OCI-LY7 (cell line): ENCODE results near the gene PM20D1. TPM values are rescaled to one million over a fixed set of nuclear protein-coding genes. Genes with fewer than 3 reads are reported as not detected.

Source experiments
- BruUV-seq: library from RNA; stranded (reverse); fragments of 400-500 nt; replicated peaks from 2 replicates; lab custom pipeline; 2021; lab: Mats Ljungman, UMichigan
- CTCF ChIA-PET: fragments of 300-600 bp; sonication (Branson Sonifier 250); formaldehyde crosslinking; loops from one replicate; lab custom pipeline; 2022; ENCODE audit warnings: antibody characterized with exemption; ENCODE audit not compliant: unreplicated experiment; lab: Charles Lee
- POLR2A ChIA-PET: fragments of 300-600 bp; sonication (Branson Sonifier 250); formaldehyde crosslinking; loops from one replicate; lab custom pipeline; 2022; ENCODE audit warnings: antibody characterized with exemption; lab: Charles Lee
- DNase-seq: peaks from one replicate; pipeline ENCODE4 v3.0.0-alpha.2; 2015; ENCODE audit warnings: low spot score
- H2AFZ ChIP-seq: fragments of 200-600 bp; sonication (generic), shearing (Covaris generic); 2 replicates; pipeline ENCODE4 v1.6.1; 2014; ENCODE audit warnings: mild to moderate bottlenecking, antibody characterized with exemption, low read length, moderate library complexity
- H3K27ac ChIP-seq: fragments of 200-600 bp; sonication (generic); 2 replicates; pipeline ENCODE4 v1.5.1; 2014; ENCODE audit warnings: mixed run types, low read depth, mild to moderate bottlenecking, moderate library complexity, low read length, inconsistent platforms; ENCODE audit not compliant: poor library complexity, severe bottlenecking
- H3K36me3 ChIP-seq: fragments of 200-600 bp; sonication (generic); 2 replicates; pipeline ENCODE4 v1.6.1; 2014; ENCODE audit warnings: mild to moderate bottlenecking, antibody characterized with exemption, low read length, moderate library complexity, mixed read lengths; ENCODE audit not compliant: insufficient read depth
- H3K4me1 ChIP-seq: fragments of 200-600 bp; sonication (generic); 2 replicates; pipeline ENCODE4 v1.5.1; 2014; ENCODE audit warnings: mild to moderate bottlenecking, low read length; ENCODE audit not compliant: insufficient read depth, poor library complexity, severe bottlenecking
- H3K4me2 ChIP-seq: fragments of 200-600 bp; sonication (generic); 2 replicates; pipeline ENCODE4 v1.6.1; 2014; ENCODE audit warnings: mild to moderate bottlenecking, low read length
- H3K4me3 ChIP-seq: fragments of 200-600 bp; sonication (generic); 2 replicates; pipeline ENCODE4 v1.5.1; 2014; ENCODE audit warnings: mild to moderate bottlenecking, low read depth, low read length; ENCODE audit not compliant: poor library complexity, severe bottlenecking
- H3K79me2 ChIP-seq: fragments of 200-600 bp; sonication (generic); 2 replicates; pipeline ENCODE4 v1.6.1; 2016; ENCODE audit warnings: low read depth, mild to moderate bottlenecking, low read length, moderate library complexity, mixed read lengths; ENCODE audit not compliant: insufficient read depth
- H3K9me2 ChIP-seq: fragments of 200-600 bp; sonication (generic); 2 replicates; pipeline ENCODE4 v1.6.1; 2016; ENCODE audit warnings: mild to moderate bottlenecking, low read length, mixed read lengths; ENCODE audit not compliant: insufficient read depth
- H3K9me3 ChIP-seq: fragments of 200-600 bp; sonication (generic); 2 replicates; pipeline ENCODE4 v1.6.1; 2014; ENCODE audit warnings: mild to moderate bottlenecking, mixed run types, low read length, mixed read lengths
- H4K20me1 ChIP-seq: fragments of 200-600 bp; sonication (generic); 2 replicates; pipeline ENCODE4 v1.6.1; 2014; ENCODE audit warnings: mild to moderate bottlenecking, antibody characterized with exemption, low read length, moderate library complexity, mixed read lengths; ENCODE audit not compliant: insufficient read depth
- EZH2phosphoT487 ChIP-seq: fragments of 200-600 bp; sonication (generic); IDR thresholded peaks from 2 replicates; pipeline ENCODE4 v1.6.1; 2018; ENCODE audit warnings: low read depth, borderline replicate concordance, mild to moderate bottlenecking, mixed run types, antibody characterized with exemption, low read length, moderate library complexity, mixed read lengths
- intact Hi-C: fragments of 100-400 bp; cut with micrococcal nuclease; formaldehyde crosslinking; loops from one replicate; pipeline ENCODE4 v1.10.0; 2022; ENCODE audit not compliant: unreplicated experiment
- total RNA-seq, 2 experiments: library from RNA; depleted of rRNA in 1 of 2; stranded (reverse); fragments of >200 nt in 1 of 2; shearing (Covaris generic) in 1 of 2; gene quantifications; 2 replicates each; pipeline ENCODE4 v1.2.3, GENCODE V29; 2014 to 2022
- TF ChIP-seq, protein P1 (sequence below): fragments of 200-600 bp; sonication (generic); conservative IDR thresholded peaks from 2 replicates; pipeline ENCODE4 v1.5.1; 2014; ENCODE audit warnings: mild to moderate bottlenecking, antibody characterized with exemption, low read length, moderate library complexity, mixed read lengths

The PM20D1 gene
- total RNA-seq, 2 experiments from 2014 or later, result not detected

GRCh38 chr1:205810448-205811157 is 39.3 kb downstream of the PM20D1 start:
- POLR2A ChIA-PET, result interaction anchor here (1.1 kb wide), 1 partner anchor 16 kb away, joined by 3 read pairs; no protein-coding TSS in a partner anchor
- peak; percentile 33 for DNase-seq
- TF ChIP-seq EZH2phosphoT487, result no peak
- TF ChIP-seq, protein P1, sequence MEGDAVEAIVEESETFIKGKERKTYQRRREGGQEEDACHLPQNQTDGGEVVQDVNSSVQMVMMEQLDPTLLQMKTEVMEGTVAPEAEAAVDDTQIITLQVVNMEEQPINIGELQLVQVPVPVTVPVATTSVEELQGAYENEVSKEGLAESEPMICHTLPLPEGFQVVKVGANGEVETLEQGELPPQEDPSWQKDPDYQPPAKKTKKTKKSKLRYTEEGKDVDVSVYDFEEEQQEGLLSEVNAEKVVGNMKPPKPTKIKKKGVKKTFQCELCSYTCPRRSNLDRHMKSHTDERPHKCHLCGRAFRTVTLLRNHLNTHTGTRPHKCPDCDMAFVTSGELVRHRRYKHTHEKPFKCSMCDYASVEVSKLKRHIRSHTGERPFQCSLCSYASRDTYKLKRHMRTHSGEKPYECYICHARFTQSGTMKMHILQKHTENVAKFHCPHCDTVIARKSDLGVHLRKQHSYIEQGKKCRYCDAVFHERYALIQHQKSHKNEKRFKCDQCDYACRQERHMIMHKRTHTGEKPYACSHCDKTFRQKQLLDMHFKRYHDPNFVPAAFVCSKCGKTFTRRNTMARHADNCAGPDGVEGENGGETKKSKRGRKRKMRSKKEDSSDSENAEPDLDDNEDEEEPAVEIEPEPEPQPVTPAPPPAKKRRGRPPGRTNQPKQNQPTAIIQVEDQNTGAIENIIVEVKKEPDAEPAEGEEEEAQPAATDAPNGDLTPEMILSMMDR, result peak; percentile 60
- H3K4me1 ChIP-seq, result peaks cover 17% of the 10 kb centered on the region
- H3K4me3 ChIP-seq, result no peak overlapping the region
- H3K79me2 ChIP-seq, result no peaks in the 10 kb centered on the region
- H3K4me2 ChIP-seq, result no peak overlapping the region
- H4K20me1 ChIP-seq, result no peaks in the 10 kb centered on the region
- no peak overlapping the region for H3K27ac ChIP-seq
- H3K9me2 ChIP-seq, result no peaks in the 10 kb centered on the region
- CTCF ChIA-PET, result interaction anchor here (0.6 to 1.1 kb wide), 3 partner anchors 15 to 229 kb away, joined by 3 read pairs; no protein-coding TSS in a partner anchor
- H2AFZ ChIP-seq, result no peak overlapping the region
- H3K9me3 ChIP-seq, result no peaks in the 10 kb centered on the region
- intact Hi-C loops, result no loop called here
- H3K36me3 ChIP-seq, result no peaks in the 10 kb centered on the region
- no TSS peak for BruUV-seq

DNA sequence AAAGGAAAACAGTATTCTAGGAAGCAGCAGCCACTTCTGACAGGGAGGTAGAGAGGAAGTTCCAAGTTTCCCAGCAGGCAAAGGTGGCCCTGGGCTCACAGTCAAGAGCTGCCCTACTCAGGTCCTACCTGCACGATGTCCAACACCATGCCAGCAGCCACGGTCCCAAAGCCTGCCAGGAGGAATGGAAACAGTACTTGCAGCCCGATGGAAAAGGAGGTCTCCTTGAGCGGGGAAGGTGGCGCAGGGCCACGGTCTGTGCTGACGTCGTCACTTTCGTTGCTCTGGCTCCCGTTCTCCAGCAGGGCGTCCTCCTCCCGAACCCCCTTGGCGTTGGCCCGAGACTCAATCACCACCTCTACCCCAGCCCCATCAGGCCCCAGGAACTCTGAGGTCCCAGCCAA is 40.0 kb downstream of the PM20D1 start:
- Histone ChIP-seq H4K20me1 (no peaks in the 10 kb centered on the region), H3K9me2 (no peaks in the 10 kb centered on the region), H2AFZ (no peak overlapping the region), H3K27ac (no peak overlapping the region), H3K79me2 (no peaks in the 10 kb centered on the region), H3K4me2 (no peak overlapping the region), H3K4me1 (peaks cover 17% of the 10 kb centered on the region), H3K4me3 (no peak overlapping the region), H3K36me3 (no peaks in the 10 kb centered on the region), H3K9me3 (no peaks in the 10 kb centered on the region)
- POLR2A ChIA-PET, result no interaction called here
- CTCF ChIA-PET, result no interaction called here
- no peak for TF ChIP-seq EZH2phosphoT487
- TF ChIP-seq, protein P1, result no peak
- intact Hi-C loops, result no loop called here
- no peak for DNase-seq
- no TSS peak for BruUV-seq

DNA sequence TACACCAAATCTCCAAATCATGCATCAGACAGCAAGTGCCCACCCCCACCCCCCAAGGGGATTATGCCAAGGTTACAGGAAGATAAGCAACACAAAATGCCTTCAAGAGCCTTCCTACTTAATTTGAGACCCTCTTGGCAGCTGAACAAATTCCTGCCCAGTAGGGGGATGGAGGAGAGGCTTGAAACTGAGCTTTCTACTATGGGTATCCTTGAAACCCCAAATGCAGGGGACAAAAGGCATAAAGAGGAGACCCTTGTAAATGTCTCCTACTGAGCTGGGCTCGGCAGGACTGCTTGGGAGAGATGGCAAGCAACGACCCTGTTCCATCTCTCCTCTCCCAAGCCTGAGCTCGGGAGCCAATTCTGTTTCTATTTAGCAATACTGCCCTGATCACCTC is 40.5 kb downstream of the PM20D1 start:
- no peaks in the 10 kb centered on the region for H3K9me3 ChIP-seq
- no TSS peak for BruUV-seq
- H3K79me2 ChIP-seq, result no peaks in the 10 kb centered on the region
- no peak overlapping the region for H3K27ac ChIP-seq
- no peak for TF ChIP-seq EZH2phosphoT487
- TF ChIP-seq, protein P1, result no peak
- H3K4me3 ChIP-seq, result no peak overlapping the region
- no peak for DNase-seq
- H4K20me1 ChIP-seq, result no peaks in the 10 kb centered on the region
- no peak overlapping the region for H3K4me2 ChIP-seq
- ChIA-PET CTCF (no interaction called here), POLR2A (no interaction called here)
- no peaks in the 10 kb centered on the region for H3K36me3 ChIP-seq
- no peak overlapping the region for H2AFZ ChIP-seq
- peaks cover 17% of the 10 kb centered on the region for H3K4me1 ChIP-seq
- no peaks in the 10 kb centered on the region for H3K9me2 ChIP-seq
- intact Hi-C loops, result no loop called here
